H1 (cell line): ENCODE results near the gene PXDC1. TPM values are rescaled to one million over a fixed set of nuclear protein-coding genes. Genes with fewer than 3 reads are reported as not detected.
A peak's percentile ranks its signal among the peaks of the same experiment; 100 is the strongest.

Experiments used
- BACH1 ChIP-seq: IDR thresholded peaks from 2 replicates; pipeline ENCODE4 v1.6.1; 2012; ENCODE audit warnings: low read length, improper control_type of control experiment
- CBX8 ChIP-seq: fragments of 300-800, 300-1000 bp; sonication (generic); IDR thresholded peaks from 2 replicates; pipeline ENCODE4 v1.7.1; 2016; ENCODE audit warnings: low read depth, low read length, borderline replicate concordance
- CEBPB ChIP-seq: IDR thresholded peaks from 2 replicates; pipeline ENCODE4 v1.6.1; 2012; ENCODE audit warnings: low read depth, low read length
- EGR1 ChIP-seq: IDR thresholded peaks from 2 replicates; pipeline ENCODE4 v1.6.1; 2011; ENCODE audit warnings: low read depth, low read length, borderline replicate concordance
- FOSL1 ChIP-seq: IDR thresholded peaks from 2 replicates; pipeline ENCODE4 v1.6.1; 2011; ENCODE audit warnings: mild to moderate bottlenecking, low read depth, low read length, moderate library complexity; ENCODE audit not compliant: insufficient read depth
- GABPA ChIP-seq: IDR thresholded peaks from 2 replicates; pipeline ENCODE4 v1.6.1; 2011; ENCODE audit warnings: mild to moderate bottlenecking, low read length, moderate library complexity, borderline replicate concordance; ENCODE audit not compliant: insufficient read depth
- GTF2F1 ChIP-seq: IDR thresholded peaks from 2 replicates; pipeline ENCODE4 v1.6.1; 2012; ENCODE audit warnings: low read depth, low read length, improper control_type of control experiment, borderline replicate concordance
- JUN ChIP-seq: IDR thresholded peaks from 2 replicates; pipeline ENCODE4 v1.6.1; 2011; ENCODE audit warnings: low read depth, mild to moderate bottlenecking, improper control_type of control experiment, low read length
- KDM4A ChIP-seq: IDR thresholded peaks from one replicate; pipeline ENCODE4 v1.7.1; 2012; ENCODE audit warnings: low read depth, mild to moderate bottlenecking, moderate library complexity, low read length, inconsistent platforms; ENCODE audit not compliant: severe bottlenecking
- NANOG ChIP-seq: IDR thresholded peaks from 2 replicates; pipeline ENCODE4 v1.6.1; 2011; ENCODE audit warnings: low read length, low read depth, mild to moderate bottlenecking, inconsistent platforms; ENCODE audit not compliant: insufficient read depth, poor library complexity, severe bottlenecking
- SP2 ChIP-seq: IDR thresholded peaks from 2 replicates; pipeline ENCODE4 v1.6.1; 2012; ENCODE audit warnings: mild to moderate bottlenecking, low read length, inconsistent platforms
- SUZ12 ChIP-seq: fragments of 200-600 bp; sonication (generic); IDR thresholded peaks from 2 replicates; pipeline ENCODE4 v1.6.1; 2012; ENCODE audit warnings: mild to moderate bottlenecking, inconsistent platforms, low read length, moderate library complexity, mixed read lengths
- TAF7 ChIP-seq: optimal IDR thresholded peaks from 2 replicates; pipeline ENCODE3; 2011; ENCODE audit warnings: low read depth, mild to moderate bottlenecking, inconsistent platforms, low read length, moderate library complexity, borderline replicate concordance
- TBP ChIP-seq: IDR thresholded peaks from 2 replicates; pipeline ENCODE4 v1.6.1; 2011; ENCODE audit warnings: low read depth, low read length, improper control_type of control experiment
- ZNF274 ChIP-seq: IDR thresholded peaks from 2 replicates; pipeline ENCODE4 v1.7.0; 2012; ENCODE audit warnings: low read length, borderline replicate concordance; ENCODE audit errors: extremely low read depth
- polyA plus RNA-seq, 7 experiments: library from polyadenylated mRNA; depleted of rRNA in 3 of 7; stranded (reverse) in 5 of 7; unstranded in 2 of 7; fragments of >200 nt in 5 of 7; fragments of 200-250 nt in 2 of 7; gene quantifications; 1 replicate in 5 of 7; 2 replicates in 1 of 7; 4 replicates in 1 of 7; pipeline versions ENCODE4 v1.2.1 to v1.2.3, GENCODE V29; 2011 to 2013; ENCODE audit warnings: missing spikeins in 2 of 7, mixed read lengths in 2 of 7
- total RNA-seq: library from RNA; stranded (reverse); fragmentation: NEBNext Ultra II Directional; extraction: Animal tissue kit (Norgen Biotek cat#: 25700); gene quantifications from 2 replicates; pipeline ENCODE4 v1.2.1, GENCODE V29; 2021
- TF ChIP-seq, protein P1 (sequence below): IDR thresholded peaks from 2 replicates; pipeline ENCODE4 v1.6.1; 2012; ENCODE audit warnings: inconsistent platforms
- TF ChIP-seq, protein P2 (sequence below): IDR thresholded peaks from 2 replicates; pipeline ENCODE4 v1.6.1; 2011; ENCODE audit warnings: low read length, improper control_type of control experiment
- TF ChIP-seq, protein P3 (sequence below): IDR thresholded peaks from 2 replicates; pipeline ENCODE4 v1.6.1; 2012; ENCODE audit warnings: low read length, inconsistent platforms

The PXDC1 gene
- total and polyA plus RNA-seq, 2 of the 8 experiments (the other 6 are each of a cell fraction or from before 2014, with no cell fraction given), result 1.7 to 2.0 TPM

DNA sequence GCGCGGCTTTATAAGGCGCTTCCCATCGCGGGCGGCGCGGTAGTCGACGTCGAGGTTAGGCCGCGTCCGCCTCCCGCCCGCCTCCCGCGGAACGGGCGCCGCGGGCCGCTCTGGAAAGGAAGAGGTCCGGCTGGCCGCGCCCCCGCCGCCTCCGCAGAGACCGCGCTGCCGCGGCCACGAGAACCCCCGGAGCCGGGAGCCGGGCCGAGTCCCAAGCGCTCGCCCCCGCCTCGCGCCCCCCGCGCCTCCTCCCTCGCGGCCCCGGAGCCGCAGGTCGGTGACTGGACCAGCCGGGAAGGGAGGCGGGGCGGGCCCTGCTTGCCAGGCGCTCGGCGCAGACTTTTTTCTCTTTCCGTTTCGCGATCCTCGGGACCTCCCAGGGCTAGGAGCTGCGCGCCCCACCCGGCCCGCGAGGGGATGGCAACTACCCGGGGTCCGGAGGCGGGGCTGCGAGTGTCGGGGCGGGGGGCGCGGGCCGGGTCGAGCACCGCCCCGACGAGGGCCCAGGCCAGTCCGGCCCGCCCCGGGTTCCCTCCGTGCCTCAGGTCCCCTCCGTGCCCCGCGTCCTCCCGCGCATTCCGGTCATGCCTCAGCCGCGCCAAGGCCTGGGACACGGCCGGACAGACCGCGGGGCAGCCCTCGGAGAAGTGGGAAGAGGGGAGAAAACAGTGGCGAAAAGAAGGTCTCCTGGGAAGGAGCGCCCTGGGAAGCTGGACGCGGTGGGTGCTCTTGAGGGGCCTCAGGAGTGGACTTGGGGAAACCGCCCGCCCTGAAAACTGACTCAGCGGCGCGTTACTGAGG is 417 bp upstream of the PXDC1 start (continued):
- TF ChIP-seq SUZ12, result peak; percentile 6; the same call in 1 of the 2 replicates
- no peak for TF ChIP-seq JUN
- no peak for TF ChIP-seq GTF2F1
- TF ChIP-seq TBP, result no peak
- TF ChIP-seq, protein P1, sequence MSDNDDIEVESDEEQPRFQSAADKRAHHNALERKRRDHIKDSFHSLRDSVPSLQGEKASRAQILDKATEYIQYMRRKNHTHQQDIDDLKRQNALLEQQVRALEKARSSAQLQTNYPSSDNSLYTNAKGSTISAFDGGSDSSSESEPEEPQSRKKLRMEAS, result no peak
- no peak for TF ChIP-seq EGR1
- TF ChIP-seq, protein P2, sequence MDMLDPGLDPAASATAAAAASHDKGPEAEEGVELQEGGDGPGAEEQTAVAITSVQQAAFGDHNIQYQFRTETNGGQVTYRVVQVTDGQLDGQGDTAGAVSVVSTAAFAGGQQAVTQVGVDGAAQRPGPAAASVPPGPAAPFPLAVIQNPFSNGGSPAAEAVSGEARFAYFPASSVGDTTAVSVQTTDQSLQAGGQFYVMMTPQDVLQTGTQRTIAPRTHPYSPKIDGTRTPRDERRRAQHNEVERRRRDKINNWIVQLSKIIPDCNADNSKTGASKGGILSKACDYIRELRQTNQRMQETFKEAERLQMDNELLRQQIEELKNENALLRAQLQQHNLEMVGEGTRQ, result no peak
- TF ChIP-seq BACH1, result no peak; the same call in 1 of the 2 replicates
- TF ChIP-seq CBX8, result no peak
- no peak for TF ChIP-seq FOSL1
- TF ChIP-seq NANOG, result no peak
- no peak for TF ChIP-seq GABPA
- TF ChIP-seq KDM4A, result peak; percentile 67
- TF ChIP-seq, protein P3, sequence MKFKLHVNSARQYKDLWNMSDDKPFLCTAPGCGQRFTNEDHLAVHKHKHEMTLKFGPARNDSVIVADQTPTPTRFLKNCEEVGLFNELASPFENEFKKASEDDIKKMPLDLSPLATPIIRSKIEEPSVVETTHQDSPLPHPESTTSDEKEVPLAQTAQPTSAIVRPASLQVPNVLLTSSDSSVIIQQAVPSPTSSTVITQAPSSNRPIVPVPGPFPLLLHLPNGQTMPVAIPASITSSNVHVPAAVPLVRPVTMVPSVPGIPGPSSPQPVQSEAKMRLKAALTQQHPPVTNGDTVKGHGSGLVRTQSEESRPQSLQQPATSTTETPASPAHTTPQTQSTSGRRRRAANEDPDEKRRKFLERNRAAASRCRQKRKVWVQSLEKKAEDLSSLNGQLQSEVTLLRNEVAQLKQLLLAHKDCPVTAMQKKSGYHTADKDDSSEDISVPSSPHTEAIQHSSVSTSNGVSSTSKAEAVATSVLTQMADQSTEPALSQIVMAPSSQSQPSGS, result no peak
- no peak for TF ChIP-seq ZNF274
- TF ChIP-seq TAF7, result no peak
- no peak for TF ChIP-seq SP2
- TF ChIP-seq CEBPB, result no peak
